ENCODE data around the gene CCDC33.

DNA sequence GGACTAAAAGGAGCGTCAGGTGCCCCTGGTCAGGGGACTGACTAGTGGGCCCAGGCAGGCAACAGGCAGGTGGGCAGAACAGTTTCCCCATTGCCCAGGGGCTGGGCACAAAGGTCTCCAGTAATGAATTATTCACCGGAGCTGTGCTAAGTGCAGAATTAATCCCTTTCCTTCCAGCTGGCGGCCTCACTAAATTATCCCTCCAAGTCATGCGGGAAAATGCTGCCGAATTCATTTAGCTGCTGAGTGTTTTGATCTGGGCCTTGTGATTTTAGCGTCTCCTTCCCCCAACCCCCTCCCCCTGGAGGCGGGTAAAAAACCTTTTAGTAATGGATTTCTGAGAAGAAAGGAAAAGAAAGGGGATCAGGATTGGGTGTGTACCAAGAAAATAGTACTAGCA, 47.2 kb downstream of the CCDC33 start:
- TF ChIP-seq, protein P1, sequence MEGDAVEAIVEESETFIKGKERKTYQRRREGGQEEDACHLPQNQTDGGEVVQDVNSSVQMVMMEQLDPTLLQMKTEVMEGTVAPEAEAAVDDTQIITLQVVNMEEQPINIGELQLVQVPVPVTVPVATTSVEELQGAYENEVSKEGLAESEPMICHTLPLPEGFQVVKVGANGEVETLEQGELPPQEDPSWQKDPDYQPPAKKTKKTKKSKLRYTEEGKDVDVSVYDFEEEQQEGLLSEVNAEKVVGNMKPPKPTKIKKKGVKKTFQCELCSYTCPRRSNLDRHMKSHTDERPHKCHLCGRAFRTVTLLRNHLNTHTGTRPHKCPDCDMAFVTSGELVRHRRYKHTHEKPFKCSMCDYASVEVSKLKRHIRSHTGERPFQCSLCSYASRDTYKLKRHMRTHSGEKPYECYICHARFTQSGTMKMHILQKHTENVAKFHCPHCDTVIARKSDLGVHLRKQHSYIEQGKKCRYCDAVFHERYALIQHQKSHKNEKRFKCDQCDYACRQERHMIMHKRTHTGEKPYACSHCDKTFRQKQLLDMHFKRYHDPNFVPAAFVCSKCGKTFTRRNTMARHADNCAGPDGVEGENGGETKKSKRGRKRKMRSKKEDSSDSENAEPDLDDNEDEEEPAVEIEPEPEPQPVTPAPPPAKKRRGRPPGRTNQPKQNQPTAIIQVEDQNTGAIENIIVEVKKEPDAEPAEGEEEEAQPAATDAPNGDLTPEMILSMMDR (IDR thresholded peaks at IDR 0.05; ENCODE audit: borderline replicate concordance, extremely low read depth, low read length, poor library complexity, severe bottlenecking), result no peak
- TF ChIP-seq EZH2 (IDR thresholded peaks at IDR 0.05; ENCODE audit: borderline replicate concordance, low read depth, low read length, severe bottlenecking), result no peak

All from DND-41 (cell line).